Putamen (tissue), 1 donor: ENCODE data around the gene CTBP2.

Experiments
- DNase-seq: peaks from one replicate; pipeline ENCODE4 v3.0.0-alpha.2; 2016; ENCODE audit warnings: low spot score

CTBP2 gene

GRCh38 chr10:124941823-124942222 is 218.5 kb downstream of the CTBP2 start, which contains the start of gene ZRANB1:
Gene ZRANB1 (plus strand): TSS chr10:124942123. CDS start chr10:124942494, 371 bp downstream.
- DNase-seq = no peak

- no peak for DNase-seq
These were observed 221.1 kb downstream of the CTBP2 start for GRCh38 chr10:124939290-124939689.

DNA sequence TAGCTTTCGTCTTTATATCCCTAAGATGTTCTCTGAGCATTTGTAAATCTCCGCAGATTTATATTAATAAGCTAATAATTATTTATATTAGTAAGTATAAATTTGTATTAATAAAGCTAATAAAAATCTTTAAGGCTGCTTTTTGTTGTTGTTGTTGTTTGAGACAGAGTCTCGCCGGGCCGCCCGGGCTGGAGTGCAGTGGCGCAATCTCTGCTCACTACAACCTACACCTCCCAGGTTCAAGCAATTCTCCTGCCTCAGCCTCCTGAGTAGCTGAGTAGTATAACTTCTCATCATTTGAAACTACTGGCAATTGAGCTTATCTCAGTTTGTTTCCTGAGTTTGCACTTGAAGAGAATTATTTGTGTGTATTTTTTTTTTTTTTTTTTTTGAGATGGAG is 223.6 kb downstream of the CTBP2 start:
- DNase-seq = no peak

- DNase-seq = no peak
These were observed 224.4 kb downstream of the CTBP2 start for GRCh38 chr10:124935946-124936345.
